ENCODE measurements around the gene RND1. TPM values are rescaled to one million over a fixed set of nuclear protein-coding genes. Genes with fewer than 3 reads are reported as not detected.

Gene RND1
- polyA plus RNA-seq, 1 of the 3 experiments (the other 2 are of a cell fraction) = 0.39 TPM

DNA sequence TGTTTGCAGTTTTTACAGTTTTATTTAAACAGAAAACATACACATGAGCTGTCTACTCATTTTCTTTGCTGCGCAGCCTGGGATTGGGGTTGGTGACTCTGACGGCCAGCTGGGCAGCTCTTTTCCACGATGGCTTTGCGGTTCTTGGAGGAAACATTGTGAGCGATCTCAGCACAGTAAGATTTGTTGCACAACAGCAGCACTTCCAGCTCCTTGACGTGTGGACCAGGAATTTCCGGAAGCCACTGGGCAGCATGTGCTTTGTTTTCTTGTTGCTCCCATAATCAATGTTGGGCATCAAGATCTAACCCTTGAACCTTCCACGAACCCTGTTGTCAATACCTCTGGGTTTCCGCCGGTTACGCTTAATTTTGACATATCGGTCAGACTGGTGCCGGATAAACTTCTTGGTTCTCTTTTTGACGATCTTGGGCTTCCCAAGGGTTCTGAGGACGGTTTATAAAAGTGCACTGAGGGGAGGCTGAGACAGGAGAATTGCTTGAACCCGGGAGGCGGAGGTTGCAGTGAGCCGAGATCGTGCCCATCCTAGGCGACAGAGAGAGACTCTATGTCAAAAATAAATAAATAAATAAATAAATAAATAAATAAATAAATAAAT is 37.8 kb upstream of the RND1 start (continued):
- no peak for TF ChIP-seq USF2 (IDR thresholded peaks at IDR 0.05; ENCODE audit: borderline replicate concordance, low read depth, low read length)
- no peak for TF ChIP-seq MAX (IDR thresholded peaks at IDR 0.05; ENCODE audit: low read depth)
- TF ChIP-seq RAD21 (IDR thresholded peaks at IDR 0.05; ENCODE audit: low read length) = no peak
- no peak for TF ChIP-seq FOXJ3 (CRISPR knock-in tag; IDR thresholded peaks at IDR 0.05)
- no peak for TF ChIP-seq TEAD4 (IDR thresholded peaks at IDR 0.05; ENCODE audit: borderline replicate concordance, insufficient read depth)

DNA sequence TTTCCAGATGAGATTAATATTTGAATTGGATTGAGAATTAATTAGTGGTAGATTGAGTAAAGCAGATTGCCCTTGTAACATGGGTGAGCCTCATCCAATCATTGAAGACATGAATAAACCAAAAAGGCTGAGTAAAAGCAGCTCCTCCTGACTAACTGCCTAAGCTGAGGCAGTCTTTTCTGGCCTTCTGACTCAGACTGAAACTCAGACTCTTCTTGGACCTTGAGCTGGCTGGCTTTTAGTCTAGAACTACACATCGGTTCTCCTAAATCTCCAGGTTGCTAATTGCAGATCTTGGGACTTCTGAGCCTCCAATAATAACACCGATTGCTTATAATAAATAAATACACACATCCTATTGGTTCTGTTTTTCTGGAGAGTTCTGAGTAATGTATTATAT is 35.6 kb upstream of the RND1 start:
- Histone ChIP-seq H3F3A (replicated peaks; ENCODE audit: insufficient read depth) (peaks cover 4% of the 10 kb centered on the region), H2AFZ (ENCODE audit: low read depth) (no peak overlapping the region), H3K27me3 (ENCODE audit: insufficient read depth) (no peaks in the 10 kb centered on the region), H3K9me2 (no peaks in the 10 kb centered on the region), H3K27ac (ENCODE audit: low read depth in 2 of 2, low read length in 1 of 2) (no peak overlapping the region), H4K20me1 (ENCODE audit: insufficient read depth) (no peaks in the 10 kb centered on the region), H3K4me2 (no peak overlapping the region), H3K79me2 (ENCODE audit: insufficient read depth) (no peaks in the 10 kb centered on the region), H3K9me3 (no peaks in the 10 kb centered on the region), H3K4me1 (ENCODE audit: control insufficient read depth in 1 of 2, insufficient read depth in 2 of 2, low read depth in 1 of 2, low read length in 1 of 2) (peaks cover 0 to 5% of the 10 kb centered on the region in 2 experiments; a peak in 1 of 4 replicates), H3K36me3 (replicated peaks in 1 of 2; ENCODE audit: control insufficient read depth in 1 of 2, insufficient read depth in 2 of 2, low read length in 1 of 2) (no peaks in the 10 kb centered on the region), H3K9ac (no peak overlapping the region), H3K4me3 (ENCODE audit: low read depth in 2 of 2, low read length in 1 of 2) (no peak overlapping the region)
- DNase-seq = no peak
- TF ChIP-seq, protein P1, sequence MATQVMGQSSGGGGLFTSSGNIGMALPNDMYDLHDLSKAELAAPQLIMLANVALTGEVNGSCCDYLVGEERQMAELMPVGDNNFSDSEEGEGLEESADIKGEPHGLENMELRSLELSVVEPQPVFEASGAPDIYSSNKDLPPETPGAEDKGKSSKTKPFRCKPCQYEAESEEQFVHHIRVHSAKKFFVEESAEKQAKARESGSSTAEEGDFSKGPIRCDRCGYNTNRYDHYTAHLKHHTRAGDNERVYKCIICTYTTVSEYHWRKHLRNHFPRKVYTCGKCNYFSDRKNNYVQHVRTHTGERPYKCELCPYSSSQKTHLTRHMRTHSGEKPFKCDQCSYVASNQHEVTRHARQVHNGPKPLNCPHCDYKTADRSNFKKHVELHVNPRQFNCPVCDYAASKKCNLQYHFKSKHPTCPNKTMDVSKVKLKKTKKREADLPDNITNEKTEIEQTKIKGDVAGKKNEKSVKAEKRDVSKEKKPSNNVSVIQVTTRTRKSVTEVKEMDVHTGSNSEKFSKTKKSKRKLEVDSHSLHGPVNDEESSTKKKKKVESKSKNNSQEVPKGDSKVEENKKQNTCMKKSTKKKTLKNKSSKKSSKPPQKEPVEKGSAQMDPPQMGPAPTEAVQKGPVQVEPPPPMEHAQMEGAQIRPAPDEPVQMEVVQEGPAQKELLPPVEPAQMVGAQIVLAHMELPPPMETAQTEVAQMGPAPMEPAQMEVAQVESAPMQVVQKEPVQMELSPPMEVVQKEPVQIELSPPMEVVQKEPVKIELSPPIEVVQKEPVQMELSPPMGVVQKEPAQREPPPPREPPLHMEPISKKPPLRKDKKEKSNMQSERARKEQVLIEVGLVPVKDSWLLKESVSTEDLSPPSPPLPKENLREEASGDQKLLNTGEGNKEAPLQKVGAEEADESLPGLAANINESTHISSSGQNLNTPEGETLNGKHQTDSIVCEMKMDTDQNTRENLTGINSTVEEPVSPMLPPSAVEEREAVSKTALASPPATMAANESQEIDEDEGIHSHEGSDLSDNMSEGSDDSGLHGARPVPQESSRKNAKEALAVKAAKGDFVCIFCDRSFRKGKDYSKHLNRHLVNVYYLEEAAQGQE (IDR thresholded peaks at IDR 0.05; ENCODE audit: low read depth, low read length) = no peak
- TF ChIP-seq, protein P2, sequence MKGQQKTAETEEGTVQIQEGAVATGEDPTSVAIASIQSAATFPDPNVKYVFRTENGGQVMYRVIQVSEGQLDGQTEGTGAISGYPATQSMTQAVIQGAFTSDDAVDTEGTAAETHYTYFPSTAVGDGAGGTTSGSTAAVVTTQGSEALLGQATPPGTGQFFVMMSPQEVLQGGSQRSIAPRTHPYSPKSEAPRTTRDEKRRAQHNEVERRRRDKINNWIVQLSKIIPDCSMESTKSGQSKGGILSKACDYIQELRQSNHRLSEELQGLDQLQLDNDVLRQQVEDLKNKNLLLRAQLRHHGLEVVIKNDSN (IDR thresholded peaks at IDR 0.05; ENCODE audit: borderline replicate concordance, low read depth) = no peak
- TF ChIP-seq RXRA (IDR thresholded peaks at IDR 0.05; ENCODE audit: borderline replicate concordance, low read depth) = no peak
- no peak for TF ChIP-seq IRF3 (IDR thresholded peaks at IDR 0.05; ENCODE audit: low read depth, low read length)
- no peak for TF ChIP-seq EP300 (IDR thresholded peaks at IDR 0.05; ENCODE audit: borderline replicate concordance in 1 of 2, low read depth in 1 of 2, low read length in 1 of 2)
- TF ChIP-seq MXI1 (IDR thresholded peaks at IDR 0.05; ENCODE audit: low read depth, low read length) = no peak
- TF ChIP-seq MAX (IDR thresholded peaks at IDR 0.05; ENCODE audit: low read depth) = no peak
- no peak for TF ChIP-seq TAF1 (IDR thresholded peaks at IDR 0.05; ENCODE audit: borderline replicate concordance, low read depth, low read length)
- no peak for TF ChIP-seq NFIC (IDR thresholded peaks at IDR 0.05; ENCODE audit: borderline replicate concordance)
- no peak for TF ChIP-seq GATA2 (CRISPR knock-in tag; IDR thresholded peaks at IDR 0.05)
- TF ChIP-seq YY1 (IDR thresholded peaks at IDR 0.05; ENCODE audit: low read depth) = no peak
- TF ChIP-seq SMC3 (IDR thresholded peaks at IDR 0.05; ENCODE audit: low read depth, low read length) = no peak
- TF ChIP-seq GABPA (IDR thresholded peaks at IDR 0.05; ENCODE audit: low read depth) = no peak
- TF ChIP-seq ELF1 (IDR thresholded peaks at IDR 0.05) = no peak
- TF ChIP-seq SIN3A (IDR thresholded peaks at IDR 0.05; ENCODE audit: borderline replicate concordance, low read depth, low read length) = no peak
- TF ChIP-seq FOXM1 (IDR thresholded peaks at IDR 0.05; ENCODE audit: low read depth) = no peak
- no peak for TF ChIP-seq RAD21 (IDR thresholded peaks at IDR 0.05; ENCODE audit: low read length)
- ChIA-PET CTCF (interaction anchor here (1.0 to 9.3 kb wide), 4 partner anchors 11 to 95 kb away, joined by 3 to 99 read pairs (median 10); no protein-coding TSS in a partner anchor), POLR2A (no interaction called here)
- WGBS (ENCODE audit: low lambda C conversion rate) = 64% methylated on average over 2 of the region's 2 CpGs

Measured in SK-N-SH (cell line).